ENCODE data around the gene MKNK2.

MKNK2 gene

GRCh38 chr19:1998712-1999708 is 52.0 kb downstream of the MKNK2 start:
- DNase-seq (ENCODE audit: low read depth, low spot score), result no peak
- H3K4me1 ChIP-seq (ENCODE audit: insufficient read depth, insufficient read length), result no peaks in the 10 kb centered on the region
- no peak for TF ChIP-seq YY1 (IDR thresholded peaks at IDR 0.05; ENCODE audit: insufficient read depth, insufficient read length)
- no peak for TF ChIP-seq ZNF274 (IDR thresholded peaks at IDR 0.05; ENCODE audit: low read depth, low read length)
- H3K4me3 ChIP-seq (ENCODE audit: insufficient read length, low read depth), result no peak overlapping the region
- no peaks in the 10 kb centered on the region for H3K9me3 ChIP-seq (ENCODE audit: insufficient read depth, low read length)
- H3K9ac ChIP-seq (ENCODE audit: insufficient read length, low read depth), result no peak overlapping the region
- H3K36me3 ChIP-seq (ENCODE audit: insufficient read depth, insufficient read length, low read length), result peaks cover 49% of the 10 kb centered on the region
- peaks cover 4% of the 10 kb centered on the region for H3K27me3 ChIP-seq (ENCODE audit: insufficient read depth, insufficient read length)

GRCh38 chr19:1997353-1998233 is 53.5 kb downstream of the MKNK2 start:
- no peak overlapping the region for H3K9ac ChIP-seq (ENCODE audit: insufficient read length, low read depth)
- no peaks in the 10 kb centered on the region for H3K4me1 ChIP-seq (ENCODE audit: insufficient read depth, insufficient read length)
- DNase-seq (ENCODE audit: low read depth, low spot score), result no peak
- no peak overlapping the region for H3K4me3 ChIP-seq (ENCODE audit: insufficient read length, low read depth)
- peaks cover 47% of the 10 kb centered on the region for H3K36me3 ChIP-seq (ENCODE audit: insufficient read depth, insufficient read length, low read length)
- TF ChIP-seq ZNF274 (IDR thresholded peaks at IDR 0.05; ENCODE audit: low read depth, low read length) (no peak), YY1 (IDR thresholded peaks at IDR 0.05; ENCODE audit: insufficient read depth, insufficient read length) (no peak), SUZ12 (IDR thresholded peaks at IDR 0.05; ENCODE audit: extremely low read depth, insufficient read depth, insufficient read length) (no peak)
- no peaks in the 10 kb centered on the region for H3K9me3 ChIP-seq (ENCODE audit: insufficient read depth, low read length)
- H3K27me3 ChIP-seq (ENCODE audit: insufficient read depth, insufficient read length), result peaks cover 4% of the 10 kb centered on the region

- Histone ChIP-seq H3K36me3 (ENCODE audit: insufficient read depth, insufficient read length, low read length) (peaks cover 52% of the 10 kb centered on the region), H3K4me3 (ENCODE audit: insufficient read length, low read depth) (no peak overlapping the region), H3K4me1 (ENCODE audit: insufficient read depth, insufficient read length) (peaks cover 1% of the 10 kb centered on the region), H3K9me3 (ENCODE audit: insufficient read depth, low read length) (no peaks in the 10 kb centered on the region), H3K27me3 (ENCODE audit: insufficient read depth, insufficient read length) (no peaks in the 10 kb centered on the region), H3K9ac (ENCODE audit: insufficient read length, low read depth) (no peak overlapping the region)
- no peak for TF ChIP-seq ZNF274 (IDR thresholded peaks at IDR 0.05; ENCODE audit: low read depth, low read length)
- TF ChIP-seq YY1 (IDR thresholded peaks at IDR 0.05; ENCODE audit: insufficient read depth, insufficient read length), result no peak
- no peak for TF ChIP-seq SUZ12 (IDR thresholded peaks at IDR 0.05; ENCODE audit: extremely low read depth, insufficient read depth, insufficient read length)
- no peak for DNase-seq (ENCODE audit: low read depth, low spot score)
Measured at GRCh38 chr19:1992759-1993260, 58.2 kb downstream of the MKNK2 start.

- Histone ChIP-seq H3K4me3 (ENCODE audit: insufficient read length, low read depth) (no peak overlapping the region), H3K9ac (ENCODE audit: insufficient read length, low read depth) (no peak overlapping the region), H3K36me3 (ENCODE audit: insufficient read depth, insufficient read length, low read length) (peaks cover 55% of the 10 kb centered on the region), H3K4me1 (ENCODE audit: insufficient read depth, insufficient read length) (peaks cover 7% of the 10 kb centered on the region), H3K9me3 (ENCODE audit: insufficient read depth, low read length) (no peaks in the 10 kb centered on the region), H3K27me3 (ENCODE audit: insufficient read depth, insufficient read length) (no peaks in the 10 kb centered on the region)
- no peak for TF ChIP-seq SUZ12 (IDR thresholded peaks at IDR 0.05; ENCODE audit: extremely low read depth, insufficient read depth, insufficient read length)
- no peak for TF ChIP-seq YY1 (IDR thresholded peaks at IDR 0.05; ENCODE audit: insufficient read depth, insufficient read length)
- no peak for TF ChIP-seq ZNF274 (IDR thresholded peaks at IDR 0.05; ENCODE audit: low read depth, low read length)
- DNase-seq (ENCODE audit: low read depth, low spot score), result no peak
Measured at GRCh38 chr19:1991018-1991913, 59.8 kb downstream of the MKNK2 start.

- H3K9me3 ChIP-seq (ENCODE audit: insufficient read depth, low read length), result no peaks in the 10 kb centered on the region
- peaks cover 61% of the 10 kb centered on the region for H3K36me3 ChIP-seq (ENCODE audit: insufficient read depth, insufficient read length, low read length)
- DNase-seq (ENCODE audit: low read depth, low spot score), result no peak
Measured at GRCh38 chr19:1990230-1991017, 60.6 kb downstream of the MKNK2 start.

More at GRCh38 chr19:1990230-1991017, 60.6 kb downstream of the MKNK2 start:
- Histone ChIP-seq H3K27me3 (ENCODE audit: insufficient read depth, insufficient read length) (no peaks in the 10 kb centered on the region), H3K4me1 (ENCODE audit: insufficient read depth, insufficient read length) (peaks cover 7% of the 10 kb centered on the region), H3K9ac (ENCODE audit: insufficient read length, low read depth) (no peak overlapping the region), H3K4me3 (ENCODE audit: insufficient read length, low read depth) (no peak overlapping the region)
- TF ChIP-seq SUZ12 (IDR thresholded peaks at IDR 0.05; ENCODE audit: extremely low read depth, insufficient read depth, insufficient read length) (no peak), ZNF274 (IDR thresholded peaks at IDR 0.05; ENCODE audit: low read depth, low read length) (no peak), YY1 (IDR thresholded peaks at IDR 0.05; ENCODE audit: insufficient read depth, insufficient read length) (no peak)

Measured in NT2/D1 (cell line).